MM.1S (cell line): ENCODE results near the gene PTPRD.

ENCODE experiments used
- DNase-seq: peaks from one replicate; pipeline ENCODE4 v3.0.0-alpha.2; 2015
- H2AFZ ChIP-seq: fragments of 300-600 bp; sonication (generic); 2 replicates; pipeline ENCODE4 v1.6.0; 2016; ENCODE audit warnings: antibody characterized with exemption, low read length
- H3F3A ChIP-seq: fragments of 300-600 bp; sonication (generic); 2 replicates; pipeline ENCODE4 v1.6.1; 2016; ENCODE audit warnings: mild to moderate bottlenecking, antibody characterized with exemption, low read length, moderate library complexity, mixed read lengths; ENCODE audit not compliant: insufficient read depth
- H3K27ac ChIP-seq: fragments of 300-600 bp; sonication (generic); 2 replicates; pipeline ENCODE4 v1.5.1; 2016; ENCODE audit warnings: mild to moderate bottlenecking, low read length
- H3K27me3 ChIP-seq: fragments of 300-600 bp; sonication (generic); replicated peaks from 2 replicates; pipeline ENCODE4 v1.6.0; 2016; ENCODE audit warnings: low read length; ENCODE audit not compliant: insufficient read depth
- H3K36me3 ChIP-seq: fragments of 300-600 bp; sonication (generic); replicated peaks from 2 replicates; pipeline ENCODE4 v1.6.1; 2016; ENCODE audit warnings: mild to moderate bottlenecking, low read length, mixed read lengths; ENCODE audit not compliant: insufficient read depth
- H3K4me1 ChIP-seq: fragments of 300-600 bp; sonication (generic); 2 replicates; pipeline ENCODE4 v1.6.1; 2016; ENCODE audit warnings: low read length, mixed read lengths
- H3K4me2 ChIP-seq: fragments of 300-600 bp; sonication (generic); 2 replicates; pipeline ENCODE4 v1.6.0; 2016; ENCODE audit warnings: low read depth, low read length
- H3K4me3 ChIP-seq: fragments of 300-600 bp; sonication (generic); 2 replicates; pipeline ENCODE4 v1.5.1; 2016; ENCODE audit warnings: low read length, mixed read lengths
- H3K79me2 ChIP-seq: fragments of 300-600 bp; sonication (generic); 2 replicates; pipeline ENCODE4 v1.6.1; 2016; ENCODE audit warnings: mixed run types, low read length, mixed read lengths
- H3K9ac ChIP-seq: fragments of 300-600 bp; sonication (generic); 2 replicates; pipeline ENCODE4 v1.6.1; 2016; ENCODE audit warnings: low read length, mixed read lengths
- H3K9me2 ChIP-seq: fragments of 300-600 bp; sonication (generic); replicated peaks from 2 replicates; pipeline ENCODE4 v1.6.1; 2016; ENCODE audit warnings: mild to moderate bottlenecking, low read length, mixed read lengths; ENCODE audit not compliant: insufficient read depth
- H3K9me3 ChIP-seq: fragments of 300-600 bp; sonication (generic); replicated peaks from 2 replicates; pipeline ENCODE4 v1.6.1; 2016; ENCODE audit warnings: mild to moderate bottlenecking, low read length, mixed read lengths; ENCODE audit not compliant: insufficient read depth
- H4K20me1 ChIP-seq: fragments of 300-600 bp; sonication (generic); 2 replicates; pipeline ENCODE4 v1.6.1; 2016; ENCODE audit warnings: mild to moderate bottlenecking, low read length, moderate library complexity, mixed read lengths; ENCODE audit not compliant: insufficient read depth
- CTCF ChIP-seq: fragments of 300-600 bp; sonication (generic); IDR thresholded peaks from 2 replicates; pipeline ENCODE4 v1.5.1; 2016; ENCODE audit warnings: antibody characterized with exemption, low read length, mixed read lengths
- EZH2 ChIP-seq: fragments of 300-600 bp; sonication (generic); optimal IDR thresholded peaks from 2 replicates; pipeline ENCODE3; 2017; ENCODE audit warnings: low read depth, mild to moderate bottlenecking, antibody characterized with exemption, low read length, mixed read lengths
- EZH2phosphoT487 ChIP-seq: fragments of 300-600 bp; sonication (generic); IDR thresholded peaks from 2 replicates; pipeline ENCODE4 v1.6.1; 2018; ENCODE audit warnings: antibody characterized with exemption, low read length

PTPRD gene

GRCh38 chr9:8287970-8288369 is 2324.8 kb downstream of the PTPRD start:
- Histone ChIP-seq H4K20me1 (no peaks in the 10 kb centered on the region), H3K9ac (no peak overlapping the region), H3K36me3 (no peaks in the 10 kb centered on the region), H3K9me2 (no peaks in the 10 kb centered on the region), H3K79me2 (no peaks in the 10 kb centered on the region), H2AFZ (no peak overlapping the region), H3K27ac (no peak overlapping the region), H3K4me1 (no peaks in the 10 kb centered on the region), H3F3A (no peaks in the 10 kb centered on the region), H3K4me3 (no peak overlapping the region), H3K9me3 (no peaks in the 10 kb centered on the region), H3K27me3 (no peaks in the 10 kb centered on the region), H3K4me2 (no peak overlapping the region)
- no peak for DNase-seq
- TF ChIP-seq CTCF (no peak), EZH2phosphoT487 (no peak), EZH2 (no peak)

- Histone ChIP-seq H3K9me3 (no peaks in the 10 kb centered on the region), H3K27ac (no peak overlapping the region), H3K36me3 (no peaks in the 10 kb centered on the region), H4K20me1 (no peaks in the 10 kb centered on the region), H3K4me2 (no peak overlapping the region), H3K27me3 (no peaks in the 10 kb centered on the region), H3K9ac (no peak overlapping the region), H3K79me2 (no peaks in the 10 kb centered on the region), H2AFZ (no peak overlapping the region), H3K9me2 (no peaks in the 10 kb centered on the region), H3K4me1 (no peaks in the 10 kb centered on the region), H3F3A (no peaks in the 10 kb centered on the region), H3K4me3 (no peak overlapping the region)
- no peak for TF ChIP-seq EZH2
- TF ChIP-seq EZH2phosphoT487, result no peak
- no peak for TF ChIP-seq CTCF
- DNase-seq, result no peak
Observed at GRCh38 chr9:8287501-8287900, 2325.3 kb downstream of the PTPRD start.

- no peaks in the 10 kb centered on the region for H3K36me3 ChIP-seq
- no peak for DNase-seq
- H3K4me1 ChIP-seq, result no peaks in the 10 kb centered on the region
- no peaks in the 10 kb centered on the region for H3K27me3 ChIP-seq
- H3K27ac ChIP-seq, result no peak overlapping the region
- H3K79me2 ChIP-seq, result no peaks in the 10 kb centered on the region
- H3K4me2 ChIP-seq, result no peak overlapping the region
- H3K9me2 ChIP-seq, result no peaks in the 10 kb centered on the region
- H3F3A ChIP-seq, result no peaks in the 10 kb centered on the region
- H3K9ac ChIP-seq, result no peak overlapping the region
- H2AFZ ChIP-seq, result no peak overlapping the region
- H4K20me1 ChIP-seq, result no peaks in the 10 kb centered on the region
- no peak overlapping the region for H3K4me3 ChIP-seq
- H3K9me3 ChIP-seq, result no peaks in the 10 kb centered on the region
- TF ChIP-seq CTCF (no peak), EZH2phosphoT487 (no peak), EZH2 (no peak)
Observed at GRCh38 chr9:8284884-8285283, 2327.9 kb downstream of the PTPRD start.
